ENCODE data around the gene MACROD2. TPM values are rescaled to one million over a fixed set of nuclear protein-coding genes. Genes with fewer than 3 reads are reported as not detected.

Gene MACROD2
- total RNA-seq, 1 donor = 1.3 TPM

DNA sequence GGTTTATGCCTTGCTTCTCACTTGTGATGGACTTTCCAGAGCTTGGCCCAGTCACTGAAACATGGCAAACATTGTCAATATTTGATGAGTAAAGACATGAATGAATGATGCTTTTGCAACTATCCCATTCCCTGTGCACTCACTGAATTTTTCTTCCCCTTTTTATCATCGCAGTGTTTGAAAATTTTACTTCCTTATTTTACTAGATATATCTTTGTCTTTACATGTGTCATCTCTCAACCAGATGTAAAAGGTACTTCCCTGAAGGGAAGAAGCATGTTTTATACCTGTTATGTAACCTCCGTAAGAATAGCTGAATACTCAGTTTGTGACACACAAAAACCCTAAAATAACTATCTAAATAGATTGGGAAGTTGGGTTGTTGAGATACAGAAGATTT is 886.8 kb downstream of the MACROD2 start:
- TF ChIP-seq CTCF (IDR thresholded peaks at IDR 0.05; ENCODE audit: insufficient read depth, low read length) = no peak
- no peak for DNase-seq (ENCODE audit: low read depth)
- no peak overlapping the region for H3K4me3 ChIP-seq (ENCODE audit: low read depth, low read length)

- no peak for DNase-seq (ENCODE audit: low read depth)
- TF ChIP-seq CTCF (IDR thresholded peaks at IDR 0.05; ENCODE audit: insufficient read depth, low read length) = no peak
- no peak overlapping the region for H3K4me3 ChIP-seq (ENCODE audit: low read depth, low read length)
These were observed 887.5 kb downstream of the MACROD2 start for GRCh38 chr20:14882846-14883245.

- no peak for DNase-seq (ENCODE audit: low read depth)
- TF ChIP-seq CTCF (IDR thresholded peaks at IDR 0.05; ENCODE audit: insufficient read depth, low read length) = no peak
These were observed 888.0 kb downstream of the MACROD2 start for GRCh38 chr20:14883324-14883723.

GRCh38 chr20:14885661-14886060 is 890.3 kb downstream of the MACROD2 start:
- no peak for DNase-seq (ENCODE audit: low read depth)
- TF ChIP-seq CTCF (IDR thresholded peaks at IDR 0.05; ENCODE audit: insufficient read depth, low read length) = no peak
- no peak overlapping the region for H3K4me3 ChIP-seq (ENCODE audit: low read depth, low read length)

More at GRCh38 chr20:14883324-14883723, 888.0 kb downstream of the MACROD2 start:
- no peak overlapping the region for H3K4me3 ChIP-seq (ENCODE audit: low read depth, low read length)

DNA sequence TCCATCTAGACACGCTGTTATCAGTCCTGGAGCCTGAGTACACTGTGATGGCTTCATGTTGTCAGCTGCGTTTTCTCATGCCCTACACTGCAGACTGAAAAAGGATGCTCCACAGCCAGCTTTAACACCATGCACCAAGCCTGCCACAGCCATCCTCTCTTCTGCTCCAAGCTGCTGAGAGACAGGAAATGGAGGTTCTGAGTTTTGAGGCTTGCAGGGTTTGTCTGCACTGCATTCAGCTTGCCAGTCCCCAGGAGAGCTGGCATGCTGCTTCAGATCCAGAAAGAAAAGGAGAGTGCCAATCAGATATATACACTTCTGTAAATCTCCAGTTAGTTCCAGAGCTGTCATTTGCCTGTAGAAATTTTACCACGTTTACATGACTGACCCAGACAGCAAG is 892.8 kb downstream of the MACROD2 start:
- no peak overlapping the region for H3K4me3 ChIP-seq (ENCODE audit: low read depth, low read length)
- DNase-seq (ENCODE audit: low read depth) = no peak
- no peak for TF ChIP-seq CTCF (IDR thresholded peaks at IDR 0.05; ENCODE audit: insufficient read depth, low read length)

- no peak for TF ChIP-seq CTCF (IDR thresholded peaks at IDR 0.05; ENCODE audit: insufficient read depth, low read length)
- no peak overlapping the region for H3K4me3 ChIP-seq (ENCODE audit: low read depth, low read length)
- no peak for DNase-seq (ENCODE audit: low read depth)
These were observed 894.4 kb downstream of the MACROD2 start for GRCh38 chr20:14889496-14890255.

DNA sequence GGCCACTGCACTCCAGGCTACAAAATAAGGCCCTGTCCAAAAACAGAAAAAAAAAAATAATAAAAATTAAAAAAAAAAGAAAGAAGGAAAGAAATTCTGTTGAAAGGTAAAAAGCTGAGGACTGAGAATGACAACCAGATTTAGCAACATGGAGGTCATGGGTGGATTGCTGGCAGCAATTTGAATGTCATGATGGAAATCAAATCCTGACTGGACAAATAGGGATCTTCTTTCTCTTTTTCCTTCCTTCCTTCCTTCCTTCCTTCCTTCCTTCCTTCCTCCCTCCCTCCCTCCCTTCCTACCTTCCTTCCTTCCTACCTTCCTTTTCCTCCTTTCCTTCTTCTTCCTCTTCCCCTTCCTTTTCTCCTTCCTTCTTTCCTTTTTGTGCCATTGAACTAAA is 895.4 kb downstream of the MACROD2 start:
- DNase-seq (ENCODE audit: low read depth) = no peak
- TF ChIP-seq CTCF (IDR thresholded peaks at IDR 0.05; ENCODE audit: insufficient read depth, low read length) = no peak
- no peak overlapping the region for H3K4me3 ChIP-seq (ENCODE audit: low read depth, low read length)
